ENCODE results near the gene TLE2.

DNA sequence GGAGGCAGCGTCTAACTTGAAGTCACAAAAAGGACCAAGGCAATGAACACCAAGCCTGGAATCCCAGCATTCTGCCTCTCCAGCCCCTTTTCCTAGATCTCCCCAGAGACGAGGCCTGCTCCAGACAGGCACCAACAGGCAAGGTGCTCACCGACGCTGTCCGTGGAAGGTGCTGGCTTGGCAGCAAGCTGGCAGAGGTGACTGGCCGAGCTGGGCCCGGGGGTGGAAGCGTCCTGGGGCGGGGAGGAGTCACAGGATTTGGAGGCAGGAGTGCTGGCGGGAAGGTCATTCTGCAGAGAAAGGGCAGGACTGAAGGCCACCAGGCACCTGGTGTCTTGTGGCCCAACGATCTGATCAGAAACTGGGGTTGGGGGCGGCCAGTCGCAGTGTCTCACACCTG, 18.2 kb downstream of the TLE2 start:
- TF ChIP-seq POLR2A (IDR thresholded peaks at IDR 0.05) = no peak
- TF ChIP-seq CTCF (IDR thresholded peaks at IDR 0.05) = no peak
